GM21360 (cell line): Measurements from ENCODE around the gene POLR1G.
"Not testable (repeated sequence)": the region's sequence is repeated elsewhere in the genome, so short reads cannot be mapped to it uniquely, and the experiment has no call there.

Source experiments
- ATAC-seq: cut with Tn5 transposase; IDR thresholded peaks from one replicate; pipeline ENCODE4 v1.9.1; 2021; ENCODE audit warnings: mild to moderate bottlenecking, moderate library complexity; ENCODE audit not compliant: unreplicated experiment

POLR1G gene

GRCh38 chr19:45419895-45420294, 13.5 kb downstream of the POLR1G start:
- no peak for ATAC-seq

- no peak for ATAC-seq
Measured at GRCh38 chr19:45420356-45420755, 13.9 kb downstream of the POLR1G start.

- ATAC-seq: no peak
Measured at GRCh38 chr19:45420871-45421270, 14.4 kb downstream of the POLR1G start.

GRCh38 chr19:45421947-45422498, 15.6 kb downstream of the POLR1G start:
- ATAC-seq: no peak

- ATAC-seq: peak; percentile 4
Measured at GRCh38 chr19:45423033-45423588, 16.7 kb downstream of the POLR1G start.

- peak; percentile 56 for ATAC-seq
Measured at GRCh38 chr19:45423589-45424190, 17.2 kb downstream of the POLR1G start, which contains the start of gene ERCC1. Gene ERCC1, minus strand, starts transcription at chr19:45423917. Its CDS starts 543 bp downstream, at chr19:45423374.

- ATAC-seq: no peak
Measured at GRCh38 chr19:45424191-45425058, 18.0 kb downstream of the POLR1G start.

GRCh38 chr19:45428384-45429231, 22.2 kb downstream of the POLR1G start:
- no peak for ATAC-seq

GRCh38 chr19:45429896-45430295, 23.5 kb downstream of the POLR1G start:
- ATAC-seq: not testable (repeated sequence)

GRCh38 chr19:45431008-45431407, 24.6 kb downstream of the POLR1G start:
- ATAC-seq: not testable (repeated sequence)

GRCh38 chr19:45432543-45432942, 26.1 kb downstream of the POLR1G start:
- ATAC-seq: not testable (repeated sequence)

GRCh38 chr19:45437328-45437727, 30.9 kb downstream of the POLR1G start:
- no peak for ATAC-seq

GRCh38 chr19:45439190-45439568, 32.7 kb downstream of the POLR1G start:
- no peak for ATAC-seq

- ATAC-seq: peak; percentile 43
Measured at GRCh38 chr19:45439569-45440258, 33.3 kb downstream of the POLR1G start.

- ATAC-seq: no peak
Measured at GRCh38 chr19:45440259-45440638, 33.8 kb downstream of the POLR1G start.

- no peak for ATAC-seq
Measured at GRCh38 chr19:45440873-45441654, 34.6 kb downstream of the POLR1G start.

GRCh38 chr19:45442408-45442777, 35.9 kb downstream of the POLR1G start:
- no peak for ATAC-seq

- ATAC-seq: no peak
Measured at GRCh38 chr19:45442778-45443461, 36.5 kb downstream of the POLR1G start.
